ENCODE measurements around the gene YJU2.
"Not testable (repeated sequence)": the region's sequence is repeated elsewhere in the genome, so short reads cannot be mapped to it uniquely, and the experiment has no call there.

YJU2 gene

DNA sequence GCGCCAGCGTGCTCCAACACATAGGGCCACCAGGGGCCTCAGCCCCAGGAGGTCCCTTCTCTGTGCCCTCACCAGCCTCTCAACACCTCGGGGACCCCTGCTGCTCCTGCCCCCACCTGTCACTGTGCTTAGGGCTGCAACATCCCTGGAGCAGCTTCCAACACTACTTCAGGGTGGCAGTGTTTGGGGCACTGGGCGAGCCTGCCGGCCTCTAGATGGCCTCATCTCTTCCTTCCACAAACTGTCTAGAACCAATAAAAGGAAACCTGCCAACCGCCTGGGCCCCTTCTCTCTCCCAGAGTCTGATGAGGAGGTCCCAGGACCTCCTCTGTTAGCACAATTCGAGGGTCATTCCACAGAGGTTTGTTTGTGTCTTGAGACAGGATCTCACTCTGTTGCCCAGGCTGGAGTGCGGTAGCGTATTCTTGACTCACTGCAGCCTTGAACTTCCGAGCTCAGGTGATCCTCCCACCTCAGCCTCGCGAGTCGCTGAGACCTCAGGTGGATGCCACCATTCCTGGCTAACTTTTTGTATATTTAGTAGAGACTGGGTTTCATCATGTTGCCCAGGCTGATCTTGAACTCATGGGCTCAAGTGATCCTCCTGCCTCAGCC, 22.0 kb downstream of the YJU2 start:
- DNase-seq, result no peak

DNA sequence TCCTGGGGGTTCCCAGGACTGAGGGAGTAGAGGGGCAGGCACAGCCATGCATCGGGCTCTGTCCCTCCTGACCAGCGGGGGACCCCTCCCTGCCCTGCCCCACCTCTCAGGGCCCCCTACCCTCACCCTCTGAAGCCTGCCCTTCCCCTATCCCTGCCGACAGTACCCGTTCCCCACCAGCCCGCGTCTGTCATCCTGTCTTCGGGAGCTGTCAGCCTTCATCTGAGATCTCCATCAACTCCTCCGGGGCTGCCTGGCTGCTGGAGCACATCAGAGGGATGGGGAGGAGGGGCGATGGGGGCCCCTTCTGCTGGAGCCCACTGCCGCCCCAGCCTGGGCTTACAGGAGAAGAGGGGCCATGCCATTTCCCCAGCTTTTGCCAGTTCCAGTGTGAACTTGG, 26.0 kb downstream of the YJU2 start:
- DNase-seq, result no peak

DNA sequence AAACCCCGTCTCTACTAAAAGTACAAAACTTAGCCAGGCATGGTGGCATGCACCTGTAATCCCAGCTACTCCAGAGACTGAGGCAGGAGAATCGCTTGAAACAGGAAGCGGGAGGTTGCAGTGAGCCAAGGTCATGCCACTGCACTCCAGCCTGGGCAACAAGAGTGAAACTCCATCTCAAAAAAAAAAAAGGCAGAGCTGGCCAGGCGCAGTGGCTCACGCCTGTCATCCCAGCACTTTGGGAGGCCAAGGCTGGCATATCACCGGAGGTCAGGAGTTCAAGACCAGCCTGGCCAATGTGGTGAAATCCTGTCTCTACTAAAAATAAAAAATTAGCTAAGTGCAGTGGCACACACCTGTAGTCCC, 27.4 kb downstream of the YJU2 start:
- not testable (repeated sequence) for DNase-seq

DNA sequence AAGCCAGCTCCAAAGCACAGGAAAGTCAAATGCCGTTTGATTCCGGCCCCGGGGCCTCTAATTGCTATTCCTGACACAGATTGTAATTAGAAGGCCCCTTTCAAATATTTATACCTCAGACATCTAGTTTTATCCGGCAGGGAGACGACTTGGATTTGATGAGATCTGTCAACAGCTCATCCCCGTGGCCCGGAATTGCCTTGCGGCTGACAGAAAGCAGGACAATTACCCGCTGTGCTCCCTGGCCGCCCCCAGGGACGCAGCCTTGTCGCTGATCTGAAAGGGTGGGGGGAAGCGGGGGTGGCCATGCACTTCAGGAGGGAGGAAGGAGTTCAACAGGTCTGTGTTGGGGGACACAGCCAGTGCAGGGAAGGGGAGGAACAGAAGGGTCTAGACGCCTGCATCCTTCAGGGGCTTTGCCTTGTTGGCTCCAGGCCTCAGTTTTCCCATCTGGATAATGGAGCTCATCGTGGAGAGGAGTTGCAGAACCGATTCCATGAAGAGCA, 30.4 kb downstream of the YJU2 start:
- DNase-seq, result no peak

DNA sequence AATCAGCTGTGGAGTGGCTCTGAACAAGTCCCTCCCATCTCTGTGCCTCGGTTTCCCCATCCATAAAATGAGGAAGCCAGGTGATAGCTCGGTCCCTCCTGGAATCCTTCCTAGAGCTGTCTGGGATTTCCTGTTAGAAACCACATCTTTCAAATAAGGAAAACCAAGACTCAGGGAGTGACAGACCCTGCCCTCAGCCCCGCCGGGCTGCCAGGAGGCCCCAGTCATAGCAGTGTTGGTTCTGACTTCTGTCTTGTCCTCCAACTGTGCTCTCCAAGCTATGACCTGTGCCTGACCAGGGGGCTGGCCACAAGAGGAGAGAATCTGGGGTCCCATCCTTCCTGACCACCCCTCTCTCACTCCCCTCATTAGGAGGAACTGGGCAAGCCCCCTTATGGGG, 31.1 kb downstream of the YJU2 start:
- no peak for DNase-seq

DNA sequence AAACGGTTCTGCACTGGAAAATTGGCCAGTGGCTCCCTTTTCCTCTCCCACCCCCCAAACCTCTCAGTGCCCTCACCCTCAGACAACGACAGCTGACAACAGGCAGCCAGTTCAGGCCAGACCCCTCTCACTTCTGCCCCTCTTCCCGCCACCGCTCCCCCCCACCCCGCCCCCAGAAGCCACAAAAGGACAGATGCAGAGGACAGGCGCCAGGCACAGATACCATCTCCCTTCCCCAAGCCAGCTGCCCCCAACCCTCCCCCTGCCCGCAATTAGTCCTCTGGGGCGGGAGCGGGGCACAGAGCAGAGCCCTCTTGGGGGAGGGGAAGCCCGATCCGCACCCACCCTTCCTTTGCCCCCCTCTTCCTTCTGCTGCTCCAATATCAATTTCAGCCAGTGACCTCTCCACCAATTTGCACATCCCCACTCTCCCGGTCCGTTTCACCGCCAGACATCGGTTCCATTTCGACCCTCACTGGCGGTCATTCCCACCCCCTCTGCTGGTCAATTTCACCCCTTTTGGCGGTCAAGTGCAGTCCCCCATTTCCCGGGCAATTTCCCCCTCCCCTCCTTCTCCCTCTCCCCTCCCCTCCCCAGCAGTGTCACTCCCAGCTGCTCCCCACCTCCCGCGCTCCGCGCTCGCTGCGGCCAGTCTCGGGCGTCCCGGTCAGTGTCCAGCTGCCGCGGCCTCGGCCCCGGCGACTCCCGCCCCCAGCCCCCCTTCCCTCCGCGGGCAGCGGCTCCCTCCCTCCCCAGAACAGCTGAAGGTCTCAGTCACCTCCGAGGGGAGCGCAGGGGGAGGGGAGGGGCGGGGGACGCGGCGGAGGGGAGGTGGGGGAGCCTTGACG, 31.8 kb downstream of the YJU2 start, which contains the start of gene SHD:
TSS of gene SHD (plus strand) at position 848 of the 848 bp plus-strand sequence. CDS start 798 bp downstream, outside the sequence.
- no peak for DNase-seq

DNA sequence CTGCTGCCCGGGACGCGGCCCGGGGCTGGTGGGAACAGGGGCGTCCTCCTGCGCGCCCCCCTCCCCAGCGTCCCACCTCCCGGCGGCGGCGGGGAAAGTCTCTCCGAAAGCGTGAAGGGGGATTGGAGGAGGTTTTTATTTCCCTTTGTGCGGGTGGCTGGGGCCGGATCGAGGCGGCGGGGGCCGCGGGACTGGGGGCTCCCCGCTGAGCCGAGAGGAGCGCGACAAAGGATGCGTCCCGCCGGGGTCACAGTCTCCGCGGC, 32.3 kb downstream of the YJU2 start:
- no peak for DNase-seq

DNA sequence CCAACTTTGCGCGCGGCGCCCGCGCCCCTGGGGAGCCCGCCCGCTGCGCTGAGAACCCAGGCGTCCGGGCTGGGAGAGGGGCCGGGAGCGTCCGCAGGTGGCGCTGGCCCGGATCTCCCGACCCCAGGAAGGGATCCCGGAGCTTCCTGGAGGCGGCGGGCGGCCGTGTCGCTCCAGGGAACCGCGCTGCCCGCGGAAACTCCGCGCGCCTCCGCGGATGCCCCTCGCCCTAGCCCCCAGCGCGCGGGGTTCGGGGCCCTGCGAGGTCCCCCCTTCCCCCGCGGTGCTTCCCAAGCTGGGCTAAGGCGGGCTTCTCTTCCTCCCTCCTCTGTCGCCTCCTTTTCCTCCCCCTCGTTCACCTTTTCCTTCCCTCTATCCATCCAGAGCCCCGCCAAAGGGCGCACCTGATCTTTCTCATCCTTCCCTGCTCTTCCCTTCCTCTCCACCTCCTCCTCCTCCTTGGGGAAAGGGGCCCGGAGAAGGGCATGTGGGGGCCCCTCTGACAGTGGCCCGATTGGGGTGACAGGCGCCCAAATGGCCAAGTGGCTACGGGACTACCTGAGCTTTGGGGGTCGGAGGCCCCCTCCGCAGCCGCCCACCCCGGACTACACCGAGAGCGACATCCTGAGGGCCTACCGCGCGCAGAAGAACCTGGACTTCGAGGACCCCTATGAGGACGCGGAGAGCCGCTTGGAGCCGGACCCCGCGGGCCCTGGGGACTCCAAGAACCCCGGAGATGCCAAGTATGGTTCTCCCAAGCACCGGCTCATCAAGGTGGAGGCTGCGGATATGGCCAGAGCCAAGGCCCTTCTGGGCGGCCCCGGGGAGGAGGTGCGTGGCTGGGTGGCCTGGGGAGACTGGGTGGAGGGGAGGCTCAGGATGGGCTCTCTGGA, 32.9 kb downstream of the YJU2 start:
- no peak for DNase-seq

DNA sequence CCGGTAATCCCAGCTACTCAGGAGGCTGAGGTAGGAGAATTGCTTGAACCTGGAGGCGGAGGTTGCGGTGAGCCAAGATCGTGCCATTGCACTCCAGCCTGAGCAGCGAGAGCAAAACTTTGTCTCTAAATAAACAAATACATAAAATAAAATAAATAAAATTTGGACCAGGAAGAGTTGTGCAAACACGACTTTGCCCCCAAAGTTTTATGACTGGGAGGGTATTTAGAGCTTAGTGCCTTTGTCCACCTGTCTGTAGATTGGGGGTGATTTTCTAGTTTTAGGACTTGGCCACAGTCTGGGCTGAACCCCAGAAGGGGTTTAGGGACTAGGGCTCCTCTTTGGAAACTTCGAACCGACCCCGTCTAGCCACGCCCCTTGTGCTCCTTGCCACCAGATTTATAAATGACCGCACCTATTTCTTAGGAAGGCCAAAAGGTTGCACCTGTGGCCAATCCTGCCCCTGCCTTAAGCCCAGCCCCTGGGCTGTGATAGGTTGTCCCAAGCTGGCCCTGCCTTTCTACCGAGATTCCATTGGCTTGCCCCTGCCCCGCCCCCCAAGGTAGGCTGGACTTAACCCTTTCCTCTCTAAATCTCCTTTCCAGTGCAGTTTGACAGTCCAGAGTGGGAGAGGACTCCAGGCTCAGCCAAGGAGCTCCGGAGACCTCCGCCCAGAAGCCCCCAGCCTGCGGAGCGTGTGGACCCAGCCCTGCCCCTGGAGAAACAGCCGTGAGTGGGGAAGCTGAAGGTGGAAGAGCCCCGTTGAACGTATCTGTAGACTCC, 37.5 kb downstream of the YJU2 start:
- DNase-seq, result no peak

DNA sequence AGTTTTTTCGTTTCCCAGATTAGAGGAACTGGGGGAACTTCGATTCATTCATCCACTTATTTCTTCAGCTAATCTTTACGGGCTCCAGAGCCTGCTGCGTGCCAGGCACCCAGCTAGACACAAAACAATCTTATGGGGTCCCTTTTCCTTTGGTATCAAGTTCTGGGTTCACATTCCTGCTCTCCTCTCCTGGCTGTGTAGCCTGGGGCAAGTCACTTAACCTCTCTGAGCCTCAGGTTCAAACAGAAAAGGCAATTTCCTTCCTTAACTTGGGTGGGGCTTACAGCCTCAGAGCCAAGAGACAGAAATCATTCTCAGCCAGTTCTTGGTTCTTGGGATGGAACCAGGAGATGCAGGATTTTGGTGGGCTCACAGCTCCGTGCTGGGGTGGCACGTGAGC, 38.1 kb downstream of the YJU2 start:
- DNase-seq, result no peak

DNA sequence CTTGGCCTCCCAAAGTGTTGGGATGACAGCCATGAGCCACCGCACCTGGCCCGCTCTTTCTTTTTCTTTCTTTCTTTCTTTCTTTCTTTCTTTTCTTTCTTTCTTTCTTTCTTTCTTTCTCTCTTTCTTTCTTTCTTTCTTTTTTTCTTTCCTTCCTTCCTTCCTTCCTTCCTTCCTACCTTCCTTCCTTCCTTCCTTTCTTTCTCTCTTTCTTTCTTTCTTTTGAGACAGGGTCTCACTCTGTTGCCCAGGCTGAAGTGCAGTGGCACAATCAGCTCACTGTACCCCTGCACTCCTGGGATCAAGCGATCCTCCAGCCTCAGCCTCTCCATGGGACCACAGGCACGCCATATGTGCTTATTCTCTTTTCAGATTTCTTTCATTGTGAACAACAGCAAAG, 39.3 kb downstream of the YJU2 start:
- not testable (repeated sequence) for DNase-seq

DNA sequence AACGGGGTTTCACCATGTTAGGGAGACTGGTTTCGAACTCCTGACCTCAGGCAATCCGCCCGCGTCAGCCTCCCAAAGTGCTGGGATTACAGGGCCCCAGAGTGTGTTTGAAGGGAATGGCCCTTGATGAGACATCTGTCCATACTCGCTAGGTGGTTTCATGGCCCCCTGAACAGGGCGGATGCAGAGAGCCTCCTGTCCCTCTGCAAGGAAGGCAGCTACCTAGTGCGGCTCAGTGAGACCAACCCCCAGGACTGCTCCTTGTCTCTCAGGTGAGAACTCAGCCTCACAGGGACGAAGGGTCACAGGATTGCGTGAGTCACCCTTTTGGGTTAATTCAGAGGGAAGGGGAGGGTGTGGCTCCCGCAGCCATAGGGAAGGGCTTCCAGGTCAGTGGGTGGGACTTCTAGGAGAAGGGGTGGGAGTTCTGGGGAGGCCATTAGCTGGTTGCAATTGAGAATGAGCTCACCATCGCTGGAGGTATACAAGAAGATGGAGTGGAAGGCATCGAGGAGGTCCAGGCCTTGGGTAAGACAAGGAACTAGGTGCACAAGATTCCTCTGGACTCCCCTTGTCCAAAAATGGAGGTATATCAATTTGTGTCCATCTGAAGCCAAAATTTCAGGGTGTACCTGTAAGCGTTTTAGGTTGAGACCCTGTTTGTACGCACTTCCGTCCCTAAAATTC, 41.4 kb downstream of the YJU2 start:
- DNase-seq, result no peak

DNA sequence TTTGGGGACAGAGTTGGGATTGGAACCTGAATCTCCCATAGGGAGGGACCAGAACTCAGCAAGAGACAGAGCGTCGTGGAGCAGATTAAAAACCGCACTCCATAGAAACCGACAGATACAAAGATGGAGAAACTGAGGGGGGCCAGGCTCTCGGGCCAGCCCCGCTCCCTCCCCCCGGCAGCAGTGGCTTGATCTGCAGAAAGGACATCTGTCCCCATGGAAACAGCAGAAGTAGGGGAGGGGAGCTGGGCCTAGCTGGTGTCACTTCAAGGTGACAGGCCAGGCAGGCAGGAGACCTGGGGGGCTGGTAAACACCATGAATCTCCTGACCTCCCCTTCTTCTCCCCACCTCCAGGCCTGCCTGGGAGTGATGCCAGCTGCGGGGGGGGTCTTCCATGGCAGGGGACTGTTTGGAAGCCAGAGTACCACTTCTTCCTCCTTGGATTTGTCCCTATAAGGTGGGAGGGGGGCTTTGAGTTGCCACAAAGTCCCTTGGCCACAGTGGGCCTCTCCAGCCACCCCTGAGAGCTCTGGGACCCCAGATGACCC, 44.4 kb downstream of the YJU2 start:
- DNase-seq, result no peak

DNA sequence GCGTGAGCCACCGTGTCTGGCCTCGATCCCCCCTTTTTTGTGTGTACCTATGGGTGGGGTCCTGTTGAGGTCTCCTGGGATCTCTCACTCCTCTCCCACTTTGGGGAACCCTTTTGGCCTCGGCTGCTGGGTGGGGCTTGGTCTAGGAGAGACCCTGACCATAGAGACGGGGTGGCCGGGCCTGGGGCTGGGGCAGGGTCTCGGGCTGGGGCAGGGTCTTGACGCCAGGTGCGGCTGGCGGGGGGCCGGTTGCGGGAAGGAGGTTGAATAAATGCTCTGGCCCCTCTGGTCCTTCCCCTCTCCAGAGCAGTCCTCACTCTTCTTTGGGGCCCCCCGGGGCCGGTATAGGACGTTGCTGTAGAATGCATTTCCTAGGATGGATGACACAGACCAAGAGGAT, 45.6 kb downstream of the YJU2 start:
- no peak for DNase-seq

DNA sequence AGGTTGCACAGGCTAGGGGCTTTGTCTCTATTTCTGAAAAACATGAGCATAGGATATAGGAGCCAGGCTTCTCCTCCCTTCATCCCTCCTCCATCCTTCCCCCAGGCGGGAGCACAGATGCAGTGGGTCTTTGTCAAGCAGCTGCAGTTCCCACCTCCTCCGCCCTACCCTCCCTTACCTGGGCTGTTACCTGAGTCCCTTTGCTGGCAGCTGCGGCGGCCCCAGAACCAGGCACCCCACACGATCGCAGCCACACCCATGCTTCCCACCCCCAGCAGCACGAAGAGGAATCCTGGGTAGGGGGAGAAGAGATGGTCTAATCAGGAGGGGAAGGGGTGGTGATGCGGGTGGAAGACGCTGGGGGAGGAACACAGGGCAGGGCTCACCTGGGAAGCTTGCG, 47.5 kb downstream of the YJU2 start:
- no peak for DNase-seq

DNA sequence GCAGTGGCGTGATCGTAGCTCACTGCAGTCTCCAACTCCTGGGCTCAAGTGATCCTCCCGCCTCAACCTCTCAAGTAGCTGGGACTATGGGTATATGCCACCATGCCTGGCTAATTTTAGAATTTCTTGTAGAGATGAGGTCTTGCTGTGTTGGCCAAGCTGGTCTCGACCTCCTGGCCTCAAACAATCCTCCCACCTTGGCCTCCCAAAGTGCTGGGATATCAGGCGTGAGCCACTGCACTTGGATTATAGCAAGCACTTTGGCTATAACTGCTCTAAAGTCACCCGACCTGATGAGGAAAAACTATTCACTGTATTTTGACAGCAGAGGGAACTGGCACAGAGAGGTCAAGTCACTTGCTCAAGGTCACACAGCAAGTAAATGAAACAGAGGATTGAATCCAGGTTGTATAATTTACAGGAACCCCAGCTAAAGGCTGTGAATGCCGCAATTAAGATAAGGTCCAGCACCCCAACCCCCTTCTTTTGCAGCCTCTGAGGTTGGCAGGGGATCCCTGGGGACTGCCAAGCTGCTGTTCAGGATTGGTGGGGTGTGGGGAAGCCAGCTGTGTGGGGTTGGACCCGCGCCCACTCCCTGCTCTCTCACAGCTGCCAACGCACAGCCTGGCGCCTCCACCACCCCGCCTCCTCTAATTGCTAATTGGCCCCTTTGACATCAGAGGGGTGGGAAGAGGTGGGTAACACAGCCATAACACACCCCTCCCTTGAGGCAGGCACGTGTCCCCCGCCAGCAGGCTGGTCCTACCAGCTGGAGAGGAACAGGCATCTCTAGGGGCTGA, 49.3 kb downstream of the YJU2 start:
- no peak for DNase-seq

DNA sequence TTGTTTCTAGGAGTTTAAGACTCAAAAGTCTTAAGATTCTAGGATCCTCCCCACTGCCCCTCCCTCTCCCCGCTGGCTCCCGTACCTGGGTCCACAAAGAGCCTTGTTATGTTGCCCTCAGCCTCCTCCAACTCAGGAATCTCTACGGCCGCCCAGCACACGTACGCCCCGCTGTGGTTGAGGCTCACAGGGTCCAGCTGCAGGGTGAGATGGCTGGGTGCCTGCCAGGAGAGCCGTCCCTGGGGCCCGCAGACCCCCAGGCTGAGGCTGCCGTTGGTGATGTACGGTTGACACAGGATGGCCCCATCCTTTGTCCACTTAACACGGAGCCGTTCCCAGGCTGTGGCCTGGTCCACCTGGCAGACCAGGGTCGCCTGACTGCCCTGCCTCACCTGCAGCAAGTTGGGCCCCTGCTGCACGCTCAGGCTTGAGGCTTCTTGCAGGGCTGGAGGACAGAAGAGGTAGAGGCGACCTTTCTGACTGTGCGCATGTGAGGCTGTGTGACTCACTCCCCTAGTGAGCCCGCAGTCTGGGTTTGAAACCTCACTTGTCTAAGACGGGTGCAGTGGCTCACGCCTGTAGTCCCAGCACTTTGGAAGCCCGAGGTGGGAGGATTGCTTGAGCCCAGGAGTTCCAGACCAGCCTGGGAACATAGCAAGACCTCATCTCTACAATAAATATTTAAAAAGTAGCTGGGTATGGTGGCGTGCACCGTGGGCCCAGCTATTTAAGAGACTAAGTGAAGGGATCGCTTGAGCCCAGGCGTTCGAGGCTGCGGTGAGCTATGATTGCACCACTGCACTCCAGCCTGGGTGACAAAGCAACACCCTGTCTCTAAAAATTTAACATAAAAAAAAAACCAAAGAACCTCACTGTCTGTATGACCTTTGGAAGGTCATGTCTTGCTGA, 51.3 kb downstream of the YJU2 start:
- no peak for DNase-seq

DNA sequence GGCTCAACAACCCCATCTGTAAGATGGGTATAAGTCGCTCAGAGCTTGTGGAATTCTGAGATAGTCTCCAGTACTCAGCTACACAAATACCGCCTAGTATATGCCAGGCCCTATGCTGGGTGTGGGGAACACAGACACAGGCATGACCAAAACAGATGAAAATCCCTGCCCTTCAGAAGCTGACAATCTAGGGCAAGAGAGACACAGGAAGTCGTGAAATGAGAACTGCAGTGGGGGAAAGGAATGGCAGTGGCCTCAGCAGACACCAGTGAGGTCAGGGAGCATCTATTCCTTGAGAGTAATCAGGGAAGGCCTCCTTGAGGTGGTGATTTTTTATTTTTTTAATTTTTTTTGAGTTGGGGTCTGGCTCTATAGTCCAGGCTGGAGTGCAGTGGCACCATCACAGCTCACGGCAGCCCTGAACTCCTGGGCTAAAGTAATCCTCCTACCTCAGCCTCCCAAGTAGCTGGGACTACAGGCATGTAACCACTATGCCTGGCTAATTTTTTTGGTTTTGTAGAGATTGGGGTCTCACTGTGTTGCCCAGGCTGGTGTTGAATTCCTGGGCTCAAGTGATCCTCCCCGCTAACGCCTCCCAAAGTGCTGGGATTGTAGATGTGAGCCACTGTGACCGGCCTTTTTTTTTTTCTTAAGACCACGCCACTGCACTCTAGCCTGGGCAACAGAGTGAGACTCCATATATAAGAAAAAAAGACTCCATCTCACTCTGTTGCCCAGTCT, 52.1 kb downstream of the YJU2 start:
- DNase-seq, result no peak

DNA sequence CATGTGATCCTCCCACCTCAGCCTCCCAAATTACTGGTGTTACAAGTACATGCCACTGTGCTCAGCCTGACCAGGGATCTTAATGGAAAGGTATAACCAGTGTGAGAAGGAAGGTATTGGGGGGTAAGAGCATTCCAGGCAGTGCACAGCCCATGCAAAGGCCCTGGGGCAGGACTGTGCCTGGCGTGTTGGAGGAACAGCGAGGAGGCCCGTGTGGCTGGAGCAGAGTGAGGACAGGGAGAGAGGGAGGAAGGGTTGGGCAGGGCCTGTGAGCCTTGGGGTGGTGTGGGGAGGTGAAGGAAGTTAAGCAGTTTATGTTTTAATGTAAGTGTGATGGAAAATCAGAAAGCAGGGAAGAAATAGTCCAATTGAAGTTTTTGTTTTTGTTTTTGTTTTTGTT, 53.7 kb downstream of the YJU2 start:
- no peak for DNase-seq
